Glomerular endothelial cell (primary cell): ENCODE data around the gene ST6GAL1. TPM values are rescaled to one million over a fixed set of nuclear protein-coding genes. Genes with fewer than 3 reads are reported as not detected.
"Not testable (repeated sequence)": the region's sequence is repeated elsewhere in the genome, so short reads cannot be mapped to it uniquely, and the experiment has no call there.

ENCODE experiments used
- DNase-seq: peaks from one replicate; pipeline ENCODE4 v3.0.0-alpha.2; 2011; ENCODE audit warnings: low read depth, low spot score; ENCODE audit errors: extremely low read depth
- total RNA-seq: library from RNA; depleted of rRNA; stranded (reverse); fragments of >200 nt; gene quantifications from 2 replicates; pipeline ENCODE4 v1.2.3, GENCODE V29; 2015

ST6GAL1 gene
- total RNA-seq, 1 donor from 2014 or later = 81.4 TPM

DNA sequence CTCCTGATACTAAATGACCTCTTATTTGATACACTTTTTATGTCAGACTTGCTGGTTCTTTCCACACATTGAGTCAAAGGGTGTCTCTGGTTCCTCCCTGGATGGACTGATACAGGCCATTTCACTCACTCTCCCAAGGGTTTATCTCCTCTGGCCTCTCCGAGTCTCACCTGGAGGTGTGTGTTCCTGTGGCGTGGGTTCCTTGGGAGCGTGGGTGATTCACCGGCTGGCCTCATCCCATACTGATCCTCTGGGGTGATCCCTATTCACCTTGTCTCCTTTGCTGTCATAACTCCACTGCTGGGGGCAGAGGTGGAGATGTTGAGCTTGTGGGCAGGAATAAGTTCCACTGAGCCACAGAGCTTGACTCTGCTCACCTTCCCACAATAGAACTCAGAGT, 61.1 kb downstream of the ST6GAL1 start:
- no peak for DNase-seq

DNA sequence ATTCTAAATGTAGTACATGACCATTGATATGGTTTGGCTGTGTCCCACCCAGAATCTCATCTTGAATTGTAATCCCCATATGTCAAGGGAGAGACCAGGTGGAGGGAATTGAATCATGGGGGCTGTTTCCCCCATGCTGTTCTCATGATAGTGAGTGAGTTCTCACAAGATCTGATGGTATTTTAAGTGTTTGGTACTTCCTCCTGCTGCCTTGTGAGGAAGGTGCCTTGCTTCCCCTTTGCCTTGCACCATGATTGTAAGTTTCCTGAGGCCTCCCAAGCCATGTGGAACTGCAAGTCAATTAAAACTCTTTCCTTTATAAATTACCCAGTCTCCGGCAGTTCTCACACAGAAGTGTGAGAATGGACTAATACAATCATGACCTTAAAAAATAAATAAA, 61.8 kb downstream of the ST6GAL1 start:
- DNase-seq = not testable (repeated sequence)

DNA sequence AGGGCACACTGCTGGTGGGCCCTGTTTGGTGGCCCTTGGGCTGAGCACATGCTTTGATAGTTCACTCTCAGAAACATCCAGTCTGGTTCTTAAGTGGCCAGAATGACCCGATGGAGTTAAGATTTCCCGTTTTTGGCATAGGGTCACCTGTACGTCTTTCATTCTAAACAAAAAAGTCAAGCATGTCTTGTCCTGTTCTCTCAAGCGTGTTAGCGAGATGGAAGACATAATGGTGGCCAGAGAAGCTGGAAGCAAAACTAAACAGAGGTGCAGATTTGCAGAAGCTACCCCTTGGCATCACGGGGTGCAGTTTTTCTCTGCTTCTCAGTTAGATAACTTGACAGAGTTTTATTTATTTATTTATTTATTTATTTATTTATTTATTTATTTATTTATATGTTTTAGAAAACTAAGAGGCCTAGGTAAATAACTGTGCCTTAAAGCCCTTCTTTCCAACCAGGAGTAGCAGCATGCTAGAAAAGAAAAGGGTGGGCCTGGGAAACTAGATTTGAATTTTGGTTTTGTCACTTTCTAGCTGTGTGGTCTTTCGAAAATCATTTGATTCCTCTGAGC, 63.0 kb downstream of the ST6GAL1 start:
- DNase-seq = no peak

- DNase-seq = no peak
Measured at GRCh38 chr3:186994000-186994955, 64.0 kb downstream of the ST6GAL1 start.

- no peak for DNase-seq
Measured at GRCh38 chr3:186996356-186996755, 66.0 kb downstream of the ST6GAL1 start.

GRCh38 chr3:186997061-186997460, 66.7 kb downstream of the ST6GAL1 start:
- no peak for DNase-seq

GRCh38 chr3:186997473-186997939, 67.2 kb downstream of the ST6GAL1 start:
- no peak for DNase-seq

GRCh38 chr3:186998937-186999368, 68.6 kb downstream of the ST6GAL1 start:
- DNase-seq = no peak

GRCh38 chr3:187000711-187001151, 70.4 kb downstream of the ST6GAL1 start:
- DNase-seq = no peak

GRCh38 chr3:187002915-187003314, 72.6 kb downstream of the ST6GAL1 start:
- no peak for DNase-seq

GRCh38 chr3:187005827-187006481, 75.6 kb downstream of the ST6GAL1 start:
- no peak for DNase-seq

DNA sequence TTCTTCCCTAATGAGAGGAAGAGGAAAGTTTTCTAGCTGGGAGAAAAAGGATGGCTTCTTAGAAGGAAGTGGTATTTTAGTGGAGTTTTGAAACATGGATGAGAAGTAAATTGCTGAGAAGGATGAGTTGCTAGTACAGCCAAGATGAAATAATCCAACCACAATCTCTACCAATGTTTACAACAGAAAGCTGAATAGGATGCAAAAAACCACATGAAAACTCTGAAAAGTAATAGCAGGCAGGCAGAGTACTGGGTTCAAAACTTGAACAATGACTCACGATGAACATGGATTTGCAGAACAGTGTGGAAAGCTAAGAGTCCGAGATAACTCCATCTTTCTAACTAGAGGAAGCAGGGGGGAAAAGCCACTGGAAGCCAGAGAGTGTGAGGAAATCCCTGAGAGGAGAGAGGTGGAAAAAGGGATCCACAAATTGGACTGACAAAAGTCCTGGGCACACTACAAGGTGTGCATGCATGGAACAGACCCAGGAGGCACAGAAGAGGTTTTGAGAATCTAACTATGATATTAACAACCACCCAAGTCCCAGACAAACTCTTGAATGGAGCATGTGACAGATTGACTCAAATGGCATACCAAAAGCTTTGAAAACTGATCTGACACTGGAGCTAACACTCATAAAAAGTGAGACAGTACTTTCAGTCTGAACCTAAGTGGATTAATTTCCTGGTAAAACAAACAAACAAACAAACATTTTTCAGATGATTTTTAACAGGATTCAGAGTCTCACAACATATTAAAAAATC, 76.7 kb downstream of the ST6GAL1 start:
- no peak for DNase-seq

DNA sequence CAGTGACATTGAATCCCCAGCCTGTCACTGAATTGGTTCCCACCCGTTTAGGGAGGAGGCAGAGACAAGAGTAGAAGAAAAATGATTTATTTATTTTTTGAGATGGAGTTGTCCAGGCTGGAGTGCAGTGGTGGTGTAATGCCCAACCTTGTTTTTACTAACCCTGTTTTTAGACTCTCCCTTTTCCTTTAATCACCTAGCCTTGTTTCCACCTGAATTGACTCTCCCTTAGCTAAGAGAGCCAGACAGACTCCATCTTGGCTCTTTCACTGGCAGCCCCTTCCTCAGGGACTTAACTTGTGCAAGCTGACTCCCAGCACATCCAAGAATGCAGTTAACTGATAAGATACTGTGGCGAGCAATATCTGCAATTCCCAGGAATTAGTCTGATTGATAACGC, 80.1 kb downstream of the ST6GAL1 start:
- DNase-seq = not testable (repeated sequence)

- no peak for DNase-seq
Measured at GRCh38 chr3:187011915-187012314, 81.6 kb downstream of the ST6GAL1 start.

GRCh38 chr3:187012609-187013051, 82.3 kb downstream of the ST6GAL1 start:
- DNase-seq = peak; percentile 23

- peak; percentile 23 for DNase-seq
Measured at GRCh38 chr3:187013159-187013716, 82.9 kb downstream of the ST6GAL1 start.

GRCh38 chr3:187014417-187014864, 84.1 kb downstream of the ST6GAL1 start:
- DNase-seq = no peak

- DNase-seq = no peak
Measured at GRCh38 chr3:187015903-187016638, 85.7 kb downstream of the ST6GAL1 start.

- DNase-seq = peak; percentile 29
Measured at GRCh38 chr3:187016639-187017345, 86.5 kb downstream of the ST6GAL1 start.
